SK-MEL-5 (cell line): ENCODE measurements around the gene KRTAP10-5. TPM values are rescaled to one million over a fixed set of nuclear protein-coding genes. Genes with fewer than 3 reads are reported as not detected.

ENCODE experiments used
- total RNA-seq: library from RNA; depleted of rRNA; stranded (reverse); fragments of >200 nt; shearing (Covaris generic); gene quantifications from 2 replicates; pipeline ENCODE4 v1.2.3, GENCODE V29; 2014; rRNA removed

Gene KRTAP10-5
- total RNA-seq, 1 experiment from 2014 or later: not detected

Other genes with a start within 250 kb of the KRTAP10-5 start
- 5.0 and 11.0 TPM in 2 replicates for gene CFAP410, start 241.2 kb downstream of the KRTAP10-5 start, total RNA-seq
- 0.21 and 0.37 TPM in 2 replicates for gene TRPM2, start 227.0 kb downstream of the KRTAP10-5 start, total RNA-seq
- 1.5 TPM in 2 replicates for gene LRRC3, start 125.1 kb downstream of the KRTAP10-5 start, total RNA-seq
- not detected in 2 replicates for gene KRTAP10-1, start 40.4 kb downstream of the KRTAP10-5 start, total RNA-seq
- gene KRTAP10-2, start 29.1 kb downstream of the KRTAP10-5 start, total RNA-seq: not detected in 2 replicates
- not detected in 2 replicates for gene KRTAP10-3, start 21.8 kb downstream of the KRTAP10-5 start, total RNA-seq
- not detected in 2 replicates for gene KRTAP10-4, start 6.9 kb downstream of the KRTAP10-5 start, total RNA-seq
- gene KRTAP10-6, start 11.9 kb upstream of the KRTAP10-5 start, total RNA-seq: not detected in 2 replicates
- not detected in 2 replicates for gene KRTAP10-7, start 20.0 kb upstream of the KRTAP10-5 start, total RNA-seq
- not detected in 2 replicates for gene KRTAP10-8, start 31.5 kb upstream of the KRTAP10-5 start, total RNA-seq
- gene KRTAP10-9, start 46.5 kb upstream of the KRTAP10-5 start, total RNA-seq: not detected in 2 replicates
- gene KRTAP10-10, start 56.8 kb upstream of the KRTAP10-5 start, total RNA-seq: not detected in 2 replicates
- gene KRTAP10-11, start 65.8 kb upstream of the KRTAP10-5 start, total RNA-seq: not detected in 2 replicates
- gene KRTAP12-4, start 74.1 kb upstream of the KRTAP10-5 start, total RNA-seq: not detected in 2 replicates
- not detected in 2 replicates for gene KRTAP12-3, start 77.3 kb upstream of the KRTAP10-5 start, total RNA-seq
- not detected in 2 replicates for gene KRTAP12-2, start 86.3 kb upstream of the KRTAP10-5 start, total RNA-seq
- gene KRTAP12-1, start 101.6 kb upstream of the KRTAP10-5 start, total RNA-seq: not detected in 2 replicates
- not detected in 2 replicates for gene KRTAP10-12, start 116.6 kb upstream of the KRTAP10-5 start, total RNA-seq
- gene TSPEAR, start 131.0 kb upstream of the KRTAP10-5 start, total RNA-seq: not detected in 2 replicates
- gene UBE2G2, start 221.2 kb upstream of the KRTAP10-5 start, total RNA-seq: 53.3 and 53.9 TPM in 2 replicates
- 34.2 and 36.0 TPM in 2 replicates for gene SUMO3, start 237.5 kb upstream of the KRTAP10-5 start, total RNA-seq